ENCODE measurements around the gene CADM1.

GRCh38 chr11:115453693-115454490 lies 50.3 kb downstream of the CADM1 start:
- TF ChIP-seq, protein P1, sequence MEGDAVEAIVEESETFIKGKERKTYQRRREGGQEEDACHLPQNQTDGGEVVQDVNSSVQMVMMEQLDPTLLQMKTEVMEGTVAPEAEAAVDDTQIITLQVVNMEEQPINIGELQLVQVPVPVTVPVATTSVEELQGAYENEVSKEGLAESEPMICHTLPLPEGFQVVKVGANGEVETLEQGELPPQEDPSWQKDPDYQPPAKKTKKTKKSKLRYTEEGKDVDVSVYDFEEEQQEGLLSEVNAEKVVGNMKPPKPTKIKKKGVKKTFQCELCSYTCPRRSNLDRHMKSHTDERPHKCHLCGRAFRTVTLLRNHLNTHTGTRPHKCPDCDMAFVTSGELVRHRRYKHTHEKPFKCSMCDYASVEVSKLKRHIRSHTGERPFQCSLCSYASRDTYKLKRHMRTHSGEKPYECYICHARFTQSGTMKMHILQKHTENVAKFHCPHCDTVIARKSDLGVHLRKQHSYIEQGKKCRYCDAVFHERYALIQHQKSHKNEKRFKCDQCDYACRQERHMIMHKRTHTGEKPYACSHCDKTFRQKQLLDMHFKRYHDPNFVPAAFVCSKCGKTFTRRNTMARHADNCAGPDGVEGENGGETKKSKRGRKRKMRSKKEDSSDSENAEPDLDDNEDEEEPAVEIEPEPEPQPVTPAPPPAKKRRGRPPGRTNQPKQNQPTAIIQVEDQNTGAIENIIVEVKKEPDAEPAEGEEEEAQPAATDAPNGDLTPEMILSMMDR (IDR thresholded peaks at IDR 0.05; ENCODE audit: extremely low read depth in 1 of 2, insufficient read depth in 1 of 2, low read depth in 1 of 2, low read length in 2 of 2) = no peak
- TF ChIP-seq EZH2 (IDR thresholded peaks at IDR 0.05; ENCODE audit: borderline replicate concordance, low read depth, low read length, severe bottlenecking) (no peak), GATA2 (IDR thresholded peaks at IDR 0.05; ENCODE audit: insufficient read depth, insufficient read length, low read depth, low read length) (no peak), JUN (IDR thresholded peaks at IDR 0.05; ENCODE audit: borderline replicate concordance, insufficient read depth, insufficient read length, low read depth) (no peak), POLR2AphosphoS5 (IDR thresholded peaks at IDR 0.05; ENCODE audit: insufficient read depth, low read depth, low read length) (no peak), POLR2A (IDR thresholded peaks at IDR 0.05; ENCODE audit: low read depth, low read length) (no peak), MAX (IDR thresholded peaks at IDR 0.05; ENCODE audit: insufficient read depth, insufficient read length) (no peak), FOS (IDR thresholded peaks at IDR 0.05; ENCODE audit: borderline replicate concordance, insufficient read depth, low read length) (no peak)
